ENCODE results near the gene MARCHF10. TPM values are rescaled to one million over a fixed set of nuclear protein-coding genes. Genes with fewer than 3 reads are reported as not detected.

Gene MARCHF10
- total and polyA plus RNA-seq, 9 of the 15 experiments (the other 6 are each of a cell fraction or from before 2014, with no cell fraction given) = not detected

GRCh38 chr17:62681061-62681938 lies 126.8 kb downstream of the MARCHF10 start (continued):
- peak in 1 of 3 experiments; percentile 52 for TF ChIP-seq YY1 (IDR thresholded peaks at IDR 0.05; ENCODE audit: borderline replicate concordance in 1 of 3, control insufficient read depth in 1 of 3, extremely low read depth in 1 of 3, insufficient read depth in 3 of 3, insufficient read length in 1 of 3, insufficient replicate concordance in 2 of 3, low read depth in 1 of 3, low read length in 2 of 3)
- peak; percentile 72 for TF ChIP-seq NKRF (IDR thresholded peaks at IDR 0.05; ENCODE audit: borderline replicate concordance)
- TF ChIP-seq GTF2B (IDR thresholded peaks at IDR 0.05; ENCODE audit: extremely low read depth, insufficient read length) = no peak
- TF ChIP-seq MED1 (CRISPR knock-in tag; IDR thresholded peaks at IDR 0.05; ENCODE audit: borderline replicate concordance) = no peak
- no peak for TF ChIP-seq ZNF583 (CRISPR knock-in tag; IDR thresholded peaks at IDR 0.05)
- no peak for TF ChIP-seq RUNX1 (IDR thresholded peaks at IDR 0.05; ENCODE audit: low read depth)
- no peak for TF ChIP-seq ZKSCAN3 (CRISPR knock-in tag; IDR thresholded peaks at IDR 0.05)
- peak; percentile 88 for TF ChIP-seq KLF16 (IDR thresholded peaks at IDR 0.05)
- no peak for TF ChIP-seq ZNF184 (CRISPR knock-in tag; IDR thresholded peaks at IDR 0.05)
- TF ChIP-seq TSHZ1 (CRISPR knock-in tag; IDR thresholded peaks at IDR 0.05) = no peak
- no peak for TF ChIP-seq PTTG1 (tag; IDR thresholded peaks at IDR 0.05; ENCODE audit: low read depth)
- TF ChIP-seq SNAPC5 (CRISPR knock-in tag; IDR thresholded peaks at IDR 0.05) = no peak
- peak; percentile 67 for TF ChIP-seq SUPT5H (IDR thresholded peaks at IDR 0.05)
- TF ChIP-seq ZBED1 (IDR thresholded peaks at IDR 0.05) = no peak
- TF ChIP-seq NCOA1 (IDR thresholded peaks at IDR 0.05; ENCODE audit: low read depth) = peak; percentile 56; the same call in 1 of the 2 replicates
- TF ChIP-seq IRF9 (tag; IDR thresholded peaks at IDR 0.05) = no peak
- TF ChIP-seq ESRRB (CRISPR knock-in tag; IDR thresholded peaks at IDR 0.05; ENCODE audit: borderline replicate concordance) = no peak
- TF ChIP-seq KAT8 (IDR thresholded peaks at IDR 0.05; ENCODE audit: low read depth) = no peak
- TF ChIP-seq IFI16 (CRISPR knock-in tag; IDR thresholded peaks at IDR 0.05) = no peak
- no peak for TF ChIP-seq ZNF224 (CRISPR knock-in tag; IDR thresholded peaks at IDR 0.05)
- no peak for TF ChIP-seq ZNF354B (CRISPR knock-in tag; IDR thresholded peaks at IDR 0.05)
- TF ChIP-seq BRD9 (IDR thresholded peaks at IDR 0.05; ENCODE audit: low read depth, partially characterized antibody) = no peak

Data from K562 (cell line).